PC-9 (cell line): ENCODE results near the gene PARD6B. TPM values are rescaled to one million over a fixed set of nuclear protein-coding genes. Genes with fewer than 3 reads are reported as not detected.

ENCODE experiments used
- BruUV-seq: library from RNA; stranded (reverse); fragments of 400-500 nt; replicated peaks from 2 replicates; lab custom pipeline; 2021; lab: Mats Ljungman, UMichigan
- CTCF ChIA-PET: fragments of 300-600 bp; sonication (Branson Sonifier 250); formaldehyde crosslinking; loops from one replicate; lab custom pipeline; 2022; ENCODE audit warnings: antibody characterized with exemption; lab: Charles Lee
- POLR2A ChIA-PET: fragments of 300-600 bp; sonication (Branson Sonifier 250); formaldehyde crosslinking; loops from one replicate; lab custom pipeline; 2022; ENCODE audit warnings: antibody characterized with exemption; ENCODE audit not compliant: unreplicated experiment; lab: Charles Lee
- DNase-seq, 2 experiments: peaks; one replicate each; pipeline versions ENCODE4 v3.0.0 to v3.0.0-alpha.2; 2015 to 2022; ENCODE audit warnings: mixed read lengths in 1 of 2
- H2AFZ ChIP-seq: fragments of 200-600 bp; sonication (generic); 2 replicates; pipeline ENCODE4 v1.8.1; 2017; ENCODE audit warnings: antibody characterized with exemption
- H3F3A ChIP-seq: fragments of 200-600 bp; sonication (generic); 2 replicates; pipeline ENCODE4 v1.8.1; 2017; ENCODE audit warnings: antibody characterized with exemption, mild to moderate bottlenecking, low read depth; ENCODE audit not compliant: insufficient read depth
- H3K27ac ChIP-seq: fragments of 200-600 bp; sonication (generic); 2 replicates; pipeline ENCODE4 v1.6.1; 2016; ENCODE audit warnings: mixed run types
- H3K27me3 ChIP-seq: fragments of 200-600 bp; sonication (generic); 2 replicates; pipeline ENCODE4 v1.6.1; 2016; ENCODE audit warnings: low read depth, mixed run types; ENCODE audit not compliant: insufficient read depth
- H3K36me3 ChIP-seq: fragments of 200-600 bp; sonication (generic); 2 replicates; pipeline ENCODE4 v1.6.1; 2016; ENCODE audit warnings: low read depth, mixed run types
- H3K4me1 ChIP-seq: fragments of 200-600 bp; sonication (generic); replicated peaks from 2 replicates; pipeline ENCODE4 v1.6.1; 2016; ENCODE audit warnings: mixed run types; ENCODE audit not compliant: insufficient read depth
- H3K4me2 ChIP-seq: fragments of 200-600 bp; sonication (generic); 2 replicates; pipeline ENCODE4 v1.6.1; 2017; ENCODE audit warnings: mixed run types
- H3K4me3 ChIP-seq: fragments of 200-600 bp; sonication (generic); 2 replicates; pipeline ENCODE4 v1.6.1; 2016; ENCODE audit warnings: mixed run types
- H3K79me2 ChIP-seq: fragments of 200-600 bp; sonication (generic); 2 replicates; pipeline ENCODE4 v1.6.1; 2017; ENCODE audit warnings: low read depth, mixed run types
- H3K9me2 ChIP-seq: fragments of 200-600 bp; sonication (generic); 2 replicates; pipeline ENCODE4 v1.8.1; 2017; ENCODE audit warnings: mild to moderate bottlenecking; ENCODE audit not compliant: insufficient read depth
- H3K9me3 ChIP-seq: fragments of 200-600 bp; sonication (generic); 2 replicates; pipeline ENCODE4 v1.8.1; 2016; ENCODE audit warnings: low read depth; ENCODE audit not compliant: insufficient read depth
- H4K20me1 ChIP-seq: fragments of 200-600 bp; sonication (generic); 2 replicates; pipeline ENCODE4 v1.8.1; 2017; ENCODE audit not compliant: insufficient read depth
- CTCF ChIP-seq: fragments of 200-600 bp; sonication (generic); conservative IDR thresholded peaks from 2 replicates; pipeline ENCODE4 v1.6.1; 2017; ENCODE audit warnings: mixed run types, antibody characterized with exemption, mild to moderate bottlenecking, moderate library complexity
- EZH2 ChIP-seq: fragments of 200-600 bp; sonication (generic); IDR thresholded peaks from 2 replicates; pipeline ENCODE4 v1.8.0; 2017; ENCODE audit warnings: antibody characterized with exemption, low read depth
- intact Hi-C: fragments of 100-400 bp; cut with micrococcal nuclease; formaldehyde crosslinking; loops from one replicate; pipeline ENCODE4 v1.10.0; 2022; ENCODE audit not compliant: unreplicated experiment
- total RNA-seq: library from RNA; stranded (reverse); gene quantifications from 2 replicates; pipeline ENCODE4 v1.2.3, GENCODE V29; 2021

The PARD6B gene
- total RNA-seq, 1 experiment from 2014 or later, result 52.2 TPM

DNA sequence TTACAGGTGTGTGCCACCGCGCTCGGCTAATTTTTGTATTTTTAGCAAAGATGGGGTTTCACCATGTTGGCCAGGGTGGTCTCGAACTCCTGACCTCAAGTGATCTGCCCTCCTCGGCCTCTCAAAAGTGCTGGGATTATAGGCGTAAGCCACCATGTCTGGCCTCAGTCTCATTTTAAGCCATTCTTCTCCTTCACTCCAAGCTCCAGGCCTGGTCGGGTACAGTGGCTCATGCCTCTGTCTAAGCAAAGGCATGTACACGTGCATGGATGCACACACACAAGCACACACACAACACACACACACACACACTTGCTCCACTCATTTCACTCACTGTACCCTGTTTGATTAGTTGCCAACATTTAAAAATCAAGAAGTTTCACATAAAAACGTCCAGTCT is 7.7 kb upstream of the PARD6B start:
- Histone ChIP-seq H3K4me3 (no peak overlapping the region), H3K27ac (peak overlapping the region; percentile 71; the same call in 1 of the 2 replicates), H3K4me2 (peak overlapping the region; percentile 64; the same call in 1 of the 2 replicates), H3K9me2 (no peaks in the 10 kb centered on the region), H3K9me3 (no peaks in the 10 kb centered on the region), H3K27me3 (no peaks in the 10 kb centered on the region), H3K79me2 (no peaks in the 10 kb centered on the region), H2AFZ (no peak overlapping the region), H3K36me3 (no peaks in the 10 kb centered on the region), H4K20me1 (no peaks in the 10 kb centered on the region), H3F3A (peaks cover 64% of the 10 kb centered on the region), H3K4me1 (peaks cover 49% of the 10 kb centered on the region)
- no TSS peak for BruUV-seq
- intact Hi-C loops, result no loop called here
- POLR2A ChIA-PET, result no interaction called here
- no peak for DNase-seq
- CTCF ChIA-PET, result no interaction called here
- TF ChIP-seq EZH2, result no peak
- no peak for TF ChIP-seq CTCF

GRCh38 chr20:50724112-50724725 is 7.2 kb upstream of the PARD6B start:
- peak overlapping the region; percentile 71 for H3K27ac ChIP-seq
- H4K20me1 ChIP-seq, result no peaks in the 10 kb centered on the region
- BruUV-seq, result no TSS peak
- ChIA-PET CTCF (interaction anchor here (0.6 kb wide), 1 partner anchor 46 kb away, joined by 3 read pairs; no protein-coding TSS in a partner anchor), POLR2A (interaction anchor here (0.7 to 1.2 kb wide), 3 partner anchors 46 to 213 kb away, joined by 3 to 13 read pairs (median 5); no protein-coding TSS in a partner anchor)
- intact Hi-C loops, result no loop called here
- no peak for DNase-seq
- H3K36me3 ChIP-seq, result no peaks in the 10 kb centered on the region
- H2AFZ ChIP-seq, result peak overlapping the region; percentile 65
- H3K79me2 ChIP-seq, result no peaks in the 10 kb centered on the region
- peaks cover 54% of the 10 kb centered on the region for H3K4me1 ChIP-seq
- no peaks in the 10 kb centered on the region for H3K27me3 ChIP-seq
- no peaks in the 10 kb centered on the region for H3K9me2 ChIP-seq
- H3K4me3 ChIP-seq, result peak overlapping the region; percentile 20; the same call in 1 of the 2 replicates
- H3K9me3 ChIP-seq, result no peaks in the 10 kb centered on the region
- H3F3A ChIP-seq, result peaks cover 70% of the 10 kb centered on the region
- TF ChIP-seq EZH2, result no peak
- no peak for TF ChIP-seq CTCF
- H3K4me2 ChIP-seq, result peak overlapping the region; percentile 64

DNA sequence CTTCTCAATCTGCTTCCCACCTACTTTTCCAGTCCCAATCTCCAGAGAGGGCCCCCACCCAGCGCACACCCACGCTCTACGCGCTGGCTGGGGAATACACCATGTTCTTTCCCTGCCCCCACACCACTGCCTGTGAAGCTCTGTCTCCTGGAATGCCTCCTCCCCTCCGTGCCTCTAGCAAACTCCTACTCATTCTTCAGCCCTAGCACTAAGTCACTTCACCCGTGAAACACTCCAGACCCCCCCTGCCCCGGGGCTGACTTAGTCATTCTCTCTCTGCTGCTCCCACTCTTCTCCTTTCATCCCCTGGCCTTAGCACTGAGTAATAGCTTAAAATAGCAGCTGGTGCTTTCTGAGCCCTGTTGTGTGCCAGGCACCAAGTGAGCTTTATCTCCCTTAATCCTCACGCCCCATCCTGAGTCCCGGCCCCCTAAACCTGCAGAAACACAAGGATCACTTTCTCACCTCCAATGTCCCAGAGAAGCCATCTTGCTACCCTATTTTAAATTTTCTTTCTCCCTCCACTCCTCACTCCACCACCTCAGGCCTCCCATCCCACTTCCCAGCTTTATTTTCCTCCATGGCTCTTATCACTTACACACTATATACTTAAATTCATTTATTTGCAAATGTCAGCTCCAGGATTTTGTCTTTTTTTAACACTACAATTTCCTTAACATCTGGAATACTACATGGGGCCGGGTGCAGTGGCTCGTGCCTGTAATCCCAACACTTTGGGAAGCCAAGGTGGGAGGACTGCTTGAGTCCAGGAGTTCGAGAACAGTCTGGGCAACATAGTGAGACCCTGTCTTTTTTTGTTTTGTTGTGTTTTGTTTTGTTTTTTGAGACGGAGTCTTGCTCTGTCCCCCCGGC is 6.3 kb upstream of the PARD6B start:
- Histone ChIP-seq H3F3A (peaks cover 78% of the 10 kb centered on the region), H3K27me3 (no peaks in the 10 kb centered on the region), H3K4me2 (peak overlapping the region; percentile 64), H2AFZ (peak overlapping the region; percentile 65), H4K20me1 (no peaks in the 10 kb centered on the region), H3K4me1 (peaks cover 63% of the 10 kb centered on the region), H3K4me3 (peak overlapping the region; percentile 20; the same call in 1 of the 2 replicates), H3K79me2 (no peaks in the 10 kb centered on the region), H3K9me3 (no peaks in the 10 kb centered on the region), H3K27ac (peak overlapping the region; percentile 71), H3K36me3 (no peaks in the 10 kb centered on the region), H3K9me2 (no peaks in the 10 kb centered on the region)
- DNase-seq, result peak; percentile 88 to 98
- CTCF ChIA-PET, result no interaction called here
- no peak for TF ChIP-seq EZH2
- TF ChIP-seq CTCF, result no peak
- POLR2A ChIA-PET, result interaction anchor here (0.7 to 1.2 kb wide), 5 partner anchors 44 to 214 kb away, joined by 3 to 13 read pairs (median 4); no protein-coding TSS in a partner anchor
- intact Hi-C loops, result loop anchor here (1.0 kb wide), 1 partner anchor 14 kb away; no protein-coding TSS in a partner anchor
- no TSS peak for BruUV-seq
